Measurements from ENCODE around the gene CTAGE1.
"Not testable (repeated sequence)": the region's sequence is repeated elsewhere in the genome, so short reads cannot be mapped to it uniquely, and the experiment has no call there.

Gene CTAGE1, protein sequence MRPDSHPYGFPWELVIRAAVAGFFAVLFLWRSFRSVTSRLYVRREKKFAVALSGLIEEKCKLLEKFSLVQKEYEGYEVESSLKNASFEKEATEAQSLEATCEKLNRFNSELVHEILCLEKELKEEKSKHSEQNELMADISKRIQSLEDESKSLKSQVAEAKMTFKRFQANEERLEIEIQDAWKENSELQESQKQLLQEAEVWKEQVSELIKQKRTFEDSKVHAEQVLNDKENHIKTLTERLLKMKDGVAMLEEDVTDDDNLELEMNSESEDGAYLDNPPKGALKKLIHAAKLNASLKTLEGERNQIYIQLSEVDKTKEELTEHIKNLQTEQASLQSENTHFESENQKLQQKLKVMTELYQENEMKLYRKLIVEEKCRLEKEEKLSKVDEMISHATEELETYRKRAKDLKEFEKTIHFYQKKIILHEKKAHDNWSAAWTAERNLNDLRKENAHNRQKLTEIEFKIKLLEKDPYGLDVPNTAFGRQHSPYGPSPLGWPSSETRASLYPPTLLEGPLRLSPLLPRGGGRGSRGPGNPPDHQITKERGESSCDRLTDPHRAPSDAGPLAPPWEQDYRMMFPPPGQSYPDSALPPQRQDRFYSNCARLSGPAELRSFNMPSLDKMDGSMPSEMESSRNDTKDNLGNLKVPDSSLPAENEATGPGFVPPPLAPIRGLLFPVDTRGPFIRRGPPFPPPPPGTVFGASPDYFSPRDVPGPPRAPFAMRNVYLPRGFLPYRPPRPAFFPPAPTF

DNA sequence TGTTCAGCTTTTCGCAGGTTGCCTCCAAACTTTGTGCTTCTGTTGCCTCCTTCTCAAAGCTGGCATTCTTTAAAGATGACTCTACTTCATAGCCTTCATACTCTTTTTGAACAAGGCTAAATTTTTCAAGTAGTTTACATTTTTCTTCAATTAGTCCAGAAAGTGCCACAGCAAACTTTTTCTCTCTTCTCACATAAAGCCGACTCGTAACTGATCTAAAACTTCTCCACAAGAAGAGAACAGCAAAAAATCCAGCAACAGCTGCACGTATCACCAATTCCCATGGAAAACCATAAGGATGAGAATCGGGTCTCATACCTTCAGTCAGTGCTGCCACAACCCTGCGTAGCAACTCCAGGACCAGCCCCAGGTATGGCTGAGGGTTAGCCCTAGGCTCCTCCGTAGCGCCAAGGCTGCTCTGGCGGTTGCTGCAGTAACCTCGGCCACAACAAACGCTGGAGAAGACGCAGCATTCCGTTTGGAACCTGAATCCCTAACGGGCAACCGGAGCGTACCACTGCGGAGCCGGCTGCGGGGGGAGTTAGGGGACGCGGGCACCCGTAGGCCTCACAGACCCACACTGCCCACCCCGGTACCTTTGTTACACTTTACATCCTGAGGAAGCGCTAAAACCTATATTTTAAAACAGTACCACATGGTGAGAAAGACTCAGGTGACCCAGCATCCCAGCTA lies at the start of gene CTAGE1:
CTAGE1 (minus strand) TSS at position 420 of the 693 bp plus-strand sequence; CDS start at position 316, 104 bp downstream.
- DNase-seq: no peak

DNA sequence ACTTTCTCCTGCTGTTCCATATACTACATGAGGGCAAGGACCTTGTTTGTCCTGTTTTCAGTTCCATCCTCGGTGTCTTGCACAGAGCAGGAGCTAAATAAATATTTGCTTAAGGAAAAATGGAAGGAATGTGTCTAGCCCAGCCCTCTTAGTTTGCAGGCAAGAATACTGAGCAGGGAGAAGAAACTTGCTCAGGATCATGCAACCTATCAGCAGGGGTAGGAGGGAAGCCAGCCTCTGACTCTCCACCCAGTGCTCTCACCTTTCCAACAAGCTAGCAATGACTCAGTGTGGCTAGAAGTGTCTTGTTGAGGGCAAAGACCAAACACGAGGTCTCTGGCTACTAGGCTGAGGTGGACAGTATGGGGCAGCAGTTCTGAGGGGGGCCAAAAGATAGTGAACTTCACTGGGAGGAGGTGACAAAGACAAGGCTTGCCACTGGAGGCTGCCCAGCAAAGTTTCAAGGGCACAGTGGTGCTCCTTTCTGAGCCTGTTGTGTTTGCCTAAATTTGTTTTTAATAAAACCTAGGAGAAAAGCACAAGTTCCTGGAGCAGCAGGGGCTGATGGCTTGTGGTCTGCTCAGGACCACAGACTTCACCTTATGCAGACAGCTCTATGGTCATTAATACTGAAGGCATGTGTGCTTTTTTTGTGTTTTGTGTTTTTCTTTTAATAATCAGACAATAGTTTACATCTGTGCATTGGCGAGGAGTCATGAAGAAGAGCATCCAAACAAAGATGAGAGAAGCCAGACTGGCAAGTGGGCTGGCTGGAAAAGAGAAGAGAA lies 49.1 kb upstream of the CTAGE1 start:
- DNase-seq: no peak

DNA sequence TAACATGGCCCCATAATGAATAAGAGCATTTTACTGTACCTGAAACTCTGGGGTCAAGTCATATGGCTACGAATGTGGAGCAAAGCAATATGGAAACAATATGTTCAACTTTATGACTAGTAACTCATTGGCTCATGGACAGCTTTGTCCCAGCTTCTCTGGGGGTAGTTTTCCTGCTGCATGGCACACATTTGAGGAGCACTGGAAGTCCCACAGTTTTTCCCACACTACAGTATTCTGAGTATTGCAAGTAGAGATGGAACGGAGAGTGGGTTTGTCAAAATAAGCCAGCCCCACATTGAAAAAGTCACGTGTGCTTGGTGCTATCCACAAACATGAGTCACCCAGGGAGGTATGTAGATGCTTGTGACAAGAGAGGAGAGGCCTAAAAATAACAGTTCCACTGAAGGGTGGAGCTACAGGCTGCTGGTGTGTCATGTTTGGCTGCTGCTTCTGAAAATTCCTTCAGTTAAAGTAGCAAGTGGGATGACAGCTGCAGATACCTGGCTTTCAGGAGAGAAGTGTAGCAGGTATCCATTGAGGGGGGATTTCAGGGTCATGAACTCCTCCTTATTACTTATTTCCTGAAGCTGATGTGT lies 48.2 kb upstream of the CTAGE1 start:
- no peak for DNase-seq

DNA sequence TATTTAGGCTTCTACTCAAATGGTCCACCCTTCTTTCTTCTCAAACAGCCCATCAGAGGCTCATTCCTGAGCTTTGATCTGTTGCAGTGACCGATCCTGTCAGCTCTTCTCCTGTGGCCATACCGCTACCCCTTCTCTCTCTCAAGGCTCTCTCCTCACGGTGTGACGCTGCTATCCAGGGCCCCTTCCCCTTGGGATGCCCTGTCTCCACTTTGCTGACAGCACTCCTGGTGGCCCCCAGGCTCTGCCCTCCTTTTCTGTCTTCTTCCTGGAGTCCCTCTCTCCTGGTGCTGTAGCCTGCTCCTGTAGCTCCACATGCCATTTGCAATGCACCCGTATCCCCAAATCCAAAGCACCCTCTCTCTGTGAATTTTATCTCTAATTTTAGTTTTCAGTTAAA lies 45.4 kb upstream of the CTAGE1 start:
- DNase-seq: no peak

DNA sequence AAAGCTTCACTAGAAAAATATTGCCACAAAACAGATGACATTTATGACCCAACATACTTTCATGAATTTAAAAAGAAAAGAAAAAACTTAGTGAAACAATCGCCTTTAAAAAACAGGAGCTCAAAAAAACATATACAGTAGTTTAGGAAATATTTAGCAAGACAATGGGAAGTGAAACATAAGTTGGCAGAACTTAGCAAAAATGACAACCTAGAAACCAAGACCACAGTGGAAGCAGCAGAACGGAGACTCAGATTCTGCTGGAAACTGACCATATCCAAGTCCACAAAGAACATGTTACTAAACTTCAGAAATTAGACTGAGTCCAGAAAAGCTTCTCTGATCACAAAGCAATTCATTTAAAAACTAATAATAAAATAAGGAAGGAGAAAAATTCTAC lies 41.8 kb upstream of the CTAGE1 start:
- no peak for DNase-seq

DNA sequence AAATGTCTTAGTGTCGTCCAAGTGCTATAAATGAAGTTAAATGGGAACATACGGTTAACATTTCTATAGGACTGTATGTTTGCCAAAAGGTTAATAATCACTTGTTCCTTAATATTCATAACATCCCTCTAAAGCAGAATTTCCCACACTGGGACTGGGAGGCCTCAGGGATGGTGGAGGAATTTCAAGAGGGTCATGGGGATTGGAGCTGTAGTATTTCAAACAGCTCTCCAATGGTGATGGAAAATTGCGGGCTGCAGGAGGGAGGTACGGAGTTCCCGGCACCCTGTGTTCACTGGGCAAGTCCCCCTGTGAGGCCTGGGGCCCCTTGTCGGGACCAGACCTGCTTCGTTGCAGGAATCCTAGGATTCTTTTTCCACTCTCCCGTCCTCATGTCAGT lies 39.8 kb upstream of the CTAGE1 start:
- no peak for DNase-seq

DNA sequence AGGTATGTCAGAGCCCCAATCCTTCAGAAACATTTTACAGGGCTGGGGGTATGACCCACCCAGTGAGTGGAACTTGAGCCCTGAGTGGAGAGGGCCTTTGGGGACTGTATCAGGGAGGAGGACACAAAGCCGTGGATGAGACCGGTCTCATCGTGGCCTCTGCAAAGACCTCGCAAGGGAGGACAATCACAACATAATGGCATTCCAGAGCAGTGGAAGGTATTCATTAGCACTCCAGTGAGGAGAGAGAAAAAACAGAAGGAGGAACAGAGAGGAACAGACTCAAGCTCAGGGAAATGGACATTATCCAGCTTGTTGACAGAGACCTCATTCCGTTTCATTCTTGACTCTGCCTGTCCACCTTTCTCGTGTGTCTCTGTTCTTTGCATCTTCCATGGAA lies 38.8 kb upstream of the CTAGE1 start:
- DNase-seq: no peak

DNA sequence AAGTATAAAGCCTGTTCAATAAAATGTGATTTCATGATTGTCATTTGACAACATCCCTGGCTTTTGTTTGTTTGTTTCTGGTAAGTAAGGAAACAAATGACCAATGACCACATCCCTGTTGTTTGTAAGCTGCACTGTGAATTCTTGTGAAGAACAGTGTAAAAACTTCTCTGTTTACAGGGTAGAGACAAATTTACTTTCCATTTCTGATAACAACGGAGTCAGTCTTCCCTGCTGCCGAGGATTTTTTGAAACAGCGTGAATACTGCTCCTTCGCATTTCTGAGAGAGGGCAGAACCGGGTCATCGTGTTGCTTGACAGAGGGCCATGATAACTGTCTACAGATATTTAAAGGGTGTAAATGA lies 38.4 kb upstream of the CTAGE1 start:
- DNase-seq: no peak

DNA sequence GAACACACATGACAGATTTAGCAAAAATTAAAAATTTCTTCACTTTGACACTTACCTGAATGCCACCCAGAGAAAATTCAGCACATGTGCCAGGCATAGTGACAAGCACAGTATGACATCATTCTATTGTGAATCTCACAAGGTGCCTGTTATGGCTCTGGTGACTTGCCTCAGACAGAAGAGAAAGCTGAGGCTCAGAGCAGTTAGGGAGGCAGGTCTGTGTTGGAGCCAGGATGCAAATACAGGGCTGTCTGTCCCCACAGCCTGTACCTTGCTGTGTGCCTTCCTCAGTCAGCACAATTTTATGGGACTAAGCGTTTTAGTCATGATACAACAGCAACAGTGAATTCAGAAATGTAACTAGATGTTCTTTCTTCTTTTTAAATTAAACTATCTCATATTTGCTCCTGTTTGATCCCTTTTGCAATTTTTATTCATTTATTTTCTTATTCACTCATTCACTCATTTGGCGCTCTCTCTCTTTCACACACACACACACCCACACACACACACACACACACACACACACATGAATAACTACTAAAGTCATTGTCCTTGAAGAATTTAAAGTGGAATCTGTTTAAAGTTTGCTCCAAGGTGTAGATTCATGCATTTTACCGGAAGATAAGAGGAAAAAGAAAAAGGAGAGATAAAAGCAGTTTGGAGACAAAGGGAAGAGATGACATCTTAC lies 37.9 kb upstream of the CTAGE1 start:
- DNase-seq: no peak

DNA sequence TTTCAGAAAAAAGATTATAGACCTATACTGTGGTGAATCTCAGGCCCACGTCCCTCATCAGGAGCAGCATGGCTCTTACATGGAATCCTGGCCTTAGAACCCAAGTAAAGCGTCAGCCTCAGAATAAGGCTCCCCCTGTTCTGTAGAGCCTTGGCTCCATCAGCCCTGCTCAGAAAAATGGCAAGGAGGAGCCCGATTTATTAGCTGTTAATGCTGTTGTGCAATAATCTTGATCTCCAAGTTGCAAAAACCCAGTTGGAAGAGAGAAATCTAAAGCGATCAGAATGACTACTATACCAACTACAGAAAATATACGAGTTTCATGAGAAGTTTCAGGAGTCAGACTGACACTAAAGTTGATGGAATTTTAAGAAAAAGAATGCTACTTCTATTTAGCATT lies 35.6 kb upstream of the CTAGE1 start:
- DNase-seq: no peak

DNA sequence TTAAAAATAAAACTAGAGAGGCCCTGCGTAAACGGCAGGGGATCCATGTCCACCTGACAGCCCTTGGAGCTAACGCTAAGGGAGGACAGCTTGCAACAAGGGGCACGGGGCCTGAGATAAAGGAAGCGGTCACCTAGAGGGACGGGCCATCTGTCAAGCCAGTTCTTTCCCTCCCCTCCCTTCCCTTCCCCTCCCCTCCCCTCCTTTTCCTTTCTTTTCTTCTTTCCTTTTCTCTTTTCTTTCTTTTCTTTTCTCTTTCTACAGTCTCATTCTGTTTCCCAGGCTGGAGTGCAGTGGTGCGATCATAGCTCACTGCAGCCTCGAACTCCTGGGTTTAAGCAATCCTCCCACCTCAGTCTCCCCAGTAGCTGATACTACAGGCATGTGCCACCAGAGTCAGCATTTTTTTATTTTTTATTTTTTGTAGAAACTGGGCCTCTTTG lies 34.5 kb upstream of the CTAGE1 start:
- no peak for DNase-seq

DNA sequence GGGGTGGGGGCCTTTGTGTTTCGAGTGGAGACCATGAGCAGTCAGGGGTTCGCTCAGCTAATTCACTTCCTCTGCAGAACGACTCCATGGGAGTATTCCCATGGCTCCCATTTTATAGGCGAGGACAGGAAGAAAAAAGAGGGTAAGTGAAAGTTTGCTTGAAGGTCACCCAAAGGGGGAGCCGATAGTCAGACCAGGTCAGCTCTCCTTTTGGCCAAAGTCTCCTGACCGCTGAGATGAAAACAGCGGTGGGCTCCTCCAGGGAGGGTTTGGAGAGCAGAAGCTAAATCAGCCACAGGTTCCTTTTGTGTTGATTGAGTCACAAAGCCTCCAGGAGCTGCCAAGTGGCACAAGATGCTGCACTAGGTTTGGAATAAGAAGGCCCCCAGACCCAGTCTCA lies 34.1 kb upstream of the CTAGE1 start:
- no peak for DNase-seq

DNA sequence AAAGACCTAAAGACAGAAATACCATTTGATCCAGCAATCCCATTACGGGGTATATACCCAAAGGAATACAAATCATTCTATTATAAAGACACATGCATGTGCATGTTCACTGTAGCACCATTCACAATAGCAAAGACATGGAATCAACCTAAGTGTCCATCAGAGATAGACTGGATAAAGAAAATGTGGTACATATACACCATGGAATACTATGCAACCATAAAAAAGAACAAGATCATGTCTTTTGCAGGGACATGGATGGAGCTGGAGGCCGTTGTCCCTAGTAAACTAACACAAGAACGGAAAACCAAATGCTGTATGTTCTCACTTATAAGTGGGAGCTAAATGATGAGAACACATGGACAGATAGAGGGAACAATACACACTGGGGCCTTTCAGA lies 33.1 kb upstream of the CTAGE1 start:
- DNase-seq: not testable (repeated sequence)

DNA sequence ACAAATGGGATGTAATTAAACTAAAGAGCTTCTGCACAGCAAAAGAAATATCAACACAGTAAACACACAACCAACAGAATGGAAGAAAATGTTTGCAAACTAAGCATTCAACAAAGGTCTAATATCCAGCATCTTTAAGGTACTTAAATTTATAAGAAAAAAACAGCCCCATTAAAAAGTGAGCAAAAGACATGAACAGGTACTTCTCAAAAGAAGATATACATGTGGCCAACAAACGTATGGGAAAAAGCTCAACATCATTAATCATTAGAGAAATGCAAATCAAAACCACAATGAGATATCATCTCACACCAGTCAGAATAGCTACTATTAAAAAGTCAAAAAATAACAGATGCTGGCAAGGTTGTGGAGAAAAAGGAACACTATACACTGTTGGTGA lies 32.6 kb upstream of the CTAGE1 start:
- not testable (repeated sequence) for DNase-seq

DNA sequence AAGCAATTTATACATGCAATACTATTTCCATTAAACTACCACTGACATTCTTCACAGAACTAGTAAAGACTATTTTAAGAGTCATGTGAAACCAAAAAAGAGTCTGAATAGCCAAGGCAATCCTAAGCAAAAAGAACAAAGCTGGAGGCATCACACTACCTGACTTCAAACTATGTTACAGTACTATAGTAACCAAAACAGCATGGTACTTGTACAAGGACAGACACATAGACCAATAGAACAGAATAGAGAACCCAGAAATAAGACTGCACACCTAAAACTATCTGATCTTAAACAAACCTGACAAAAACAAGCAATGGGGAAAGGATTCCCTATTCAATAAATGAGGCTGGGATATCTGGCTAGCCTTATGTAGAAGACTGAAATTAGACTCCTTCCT lies 32.0 kb upstream of the CTAGE1 start:
- DNase-seq: not testable (repeated sequence)

DNA sequence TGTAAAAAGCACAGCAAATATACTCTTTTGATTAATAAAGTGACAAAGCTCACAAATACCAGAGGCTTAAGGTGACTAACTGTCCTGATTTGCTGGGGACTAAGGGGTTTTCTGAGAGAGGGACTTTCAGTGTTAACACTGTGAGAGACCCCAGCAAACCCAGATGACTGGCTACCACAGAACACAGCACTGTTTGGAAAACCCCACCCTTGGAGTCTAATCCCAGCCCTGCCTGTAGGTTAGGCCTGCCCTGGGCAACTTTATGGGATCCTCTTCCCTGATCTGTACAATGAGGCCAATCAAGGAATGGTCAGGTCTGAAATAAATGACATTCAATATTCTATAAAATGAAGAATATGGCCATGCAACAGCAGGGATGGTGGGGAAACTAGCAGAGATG lies 30.5 kb upstream of the CTAGE1 start:
- DNase-seq: no peak

DNA sequence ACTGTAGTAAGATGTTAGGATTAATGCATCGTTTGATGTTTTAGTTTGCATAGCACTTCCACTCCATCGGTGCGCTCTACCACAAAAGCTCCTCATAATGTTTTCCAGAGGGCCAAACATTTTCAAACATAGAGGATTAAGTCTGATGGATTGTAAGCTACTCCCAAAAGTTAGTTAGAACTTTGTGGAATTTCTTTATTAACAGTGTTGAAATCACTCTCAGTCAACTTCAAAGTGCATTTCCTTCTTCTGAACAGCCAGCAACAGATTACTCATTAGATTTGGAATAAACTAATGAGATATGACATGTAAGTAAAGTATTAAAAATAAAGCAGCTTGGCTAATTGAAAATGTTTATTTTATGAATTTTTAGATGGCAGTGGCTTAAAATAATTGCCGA lies 30.1 kb upstream of the CTAGE1 start:
- no peak for DNase-seq

DNA sequence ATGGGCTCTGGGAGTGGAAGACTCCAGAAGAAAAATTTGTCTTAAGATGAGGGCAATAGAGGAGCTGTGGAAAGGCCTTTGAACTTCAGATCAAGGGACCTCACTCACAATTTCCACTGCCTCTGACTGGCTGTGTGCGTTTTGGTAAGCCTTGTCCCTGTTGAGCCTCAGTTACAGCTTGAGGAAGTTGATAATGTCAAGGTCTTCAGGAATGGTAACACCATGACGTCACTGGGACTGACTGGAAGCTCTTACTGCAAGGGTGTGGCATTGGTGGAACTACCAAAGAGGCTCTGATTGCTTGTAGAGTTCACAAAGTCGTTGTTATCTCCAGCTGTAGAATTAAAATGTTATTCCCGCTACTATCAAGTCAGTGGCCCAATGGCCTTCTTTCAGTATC lies 29.2 kb upstream of the CTAGE1 start:
- no peak for DNase-seq

DNA sequence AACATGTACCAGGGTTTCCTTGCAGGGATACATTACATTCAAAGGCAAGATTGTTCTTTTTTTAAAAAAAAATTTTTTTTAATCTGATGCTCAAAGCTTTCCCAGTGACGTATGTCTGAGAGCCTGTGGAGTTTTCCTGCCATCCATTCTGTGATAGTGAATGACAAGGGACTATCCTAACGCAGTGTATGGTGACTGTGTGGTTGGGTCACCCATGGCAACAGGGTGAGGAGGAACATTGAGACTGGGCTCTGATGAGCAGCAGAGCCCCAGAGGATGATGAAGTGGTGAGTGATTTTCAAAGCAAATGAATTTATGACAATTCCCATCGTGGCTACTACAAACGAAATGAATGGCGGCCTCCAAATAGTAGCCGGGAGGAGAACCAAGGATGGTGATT lies 28.6 kb upstream of the CTAGE1 start:
- DNase-seq: no peak

DNA sequence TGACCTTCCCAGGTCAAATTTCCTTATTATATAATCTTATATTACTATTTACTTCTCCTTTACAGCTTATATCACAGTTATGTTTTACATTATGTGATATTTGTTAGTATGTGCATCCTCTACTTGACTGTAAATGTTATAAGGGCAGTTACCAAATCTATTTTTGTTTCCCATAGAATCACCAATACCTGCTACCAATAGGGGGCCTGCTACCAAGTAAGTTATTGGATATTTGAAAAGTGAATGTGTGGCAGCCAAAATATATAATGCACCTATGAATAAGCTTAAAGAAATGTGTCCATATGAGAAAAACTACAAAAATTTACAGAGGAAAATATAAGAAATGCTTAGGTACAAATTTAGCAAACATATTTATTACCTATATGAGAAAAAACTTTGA lies 23.9 kb upstream of the CTAGE1 start:
- DNase-seq: no peak

DNA sequence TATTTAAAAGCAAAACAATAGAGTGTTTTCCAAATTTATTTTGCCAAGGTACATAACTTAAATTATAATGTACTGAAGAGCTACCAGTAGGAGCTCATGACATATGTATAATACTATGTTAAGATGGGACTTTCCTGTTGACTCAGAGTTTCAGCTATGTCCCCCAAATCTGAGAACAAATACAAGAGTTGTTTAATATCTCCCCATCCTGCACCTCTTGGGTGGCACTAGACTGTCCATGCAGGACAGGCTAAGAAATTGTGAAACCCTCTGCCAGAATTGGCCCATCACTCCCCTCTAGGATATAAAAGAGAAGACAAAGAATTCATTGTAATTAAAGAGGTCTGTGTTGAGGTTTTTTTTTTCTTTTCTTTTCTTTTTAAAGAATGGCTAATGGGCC lies 21.7 kb upstream of the CTAGE1 start:
- DNase-seq: no peak

DNA sequence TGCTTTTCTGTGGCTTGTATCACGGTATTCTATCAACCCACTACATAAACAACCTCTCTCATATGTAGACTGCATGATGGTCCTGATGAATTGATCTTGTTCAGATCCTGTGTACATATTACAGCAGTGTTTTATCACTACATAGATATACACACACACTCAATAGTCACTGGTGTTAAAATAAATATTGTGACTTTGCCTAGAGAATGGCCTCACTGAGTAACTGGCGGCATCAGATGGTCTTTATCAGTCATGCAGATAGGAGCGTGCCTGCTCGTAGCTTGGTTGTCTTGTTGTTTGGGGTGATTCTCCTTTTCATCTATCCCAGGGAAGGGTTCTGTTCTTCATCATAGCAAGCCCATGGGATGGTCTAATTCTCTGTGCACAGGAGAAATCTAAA lies 18.4 kb upstream of the CTAGE1 start:
- DNase-seq: no peak

Data from NCI-H2081 (cell line).